RWPE1 (cell line): ENCODE measurements around the gene ANGPTL7.

Source experiments
- CTCF ChIA-PET: fragments of 350-600 bp; sonication (Branson Sonifier 250); formaldehyde crosslinking; extraction: SDS; loops from one replicate; lab custom pipeline; 2021; lab: Yijun Ruan, JAX
- POLR2A ChIA-PET: fragments of 400-600 bp; formaldehyde crosslinking; extraction: SDS; loops from one replicate; lab custom pipeline; 2020; ENCODE audit warnings: antibody characterized with exemption; ENCODE audit not compliant: low non-redundant PET; lab: Yijun Ruan, JAX
- DNase-seq: peaks from one replicate; pipeline ENCODE4 v3.0.0; 2012; ENCODE audit warnings: low spot score
- H3K27ac ChIP-seq: fragments of 450-650 bp; 2 replicates; pipeline ENCODE4 v1.5.1; 2017
- TF ChIP-seq, protein P1 (sequence below): fragments of 450-650 bp; conservative IDR thresholded peaks from 2 replicates; pipeline ENCODE4 v1.5.1; 2017; ENCODE audit warnings: low read depth, mild to moderate bottlenecking

ANGPTL7 gene

DNA sequence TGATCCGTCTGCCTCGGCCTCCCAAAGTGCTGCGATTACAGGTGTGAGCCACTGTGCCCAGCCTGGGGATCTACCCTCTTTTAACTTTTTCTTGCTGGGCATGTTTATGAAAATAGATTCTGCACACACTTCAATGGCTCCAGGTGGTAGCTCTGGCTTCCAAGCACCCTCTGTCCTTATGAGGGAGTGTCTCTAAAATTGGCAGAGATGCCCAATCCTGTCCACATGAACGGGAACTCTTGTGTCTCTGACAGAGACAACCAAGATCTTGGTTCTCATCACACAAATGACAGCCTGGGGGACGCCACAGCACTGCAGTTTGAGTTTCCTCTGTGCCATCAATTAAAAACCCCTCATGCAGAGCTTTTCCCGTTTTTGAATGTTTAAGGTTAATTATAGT, 43.4 kb upstream of the ANGPTL7 start:
- no peak for DNase-seq
- H3K27ac ChIP-seq = peak overlapping the region; percentile 34
- CTCF ChIA-PET = interaction anchor here (0.7 to 1.3 kb wide), 2 partner anchors 36 to 108 kb away, joined by 3 to 4 read pairs; no protein-coding TSS in a partner anchor
- TF ChIP-seq, protein P1, sequence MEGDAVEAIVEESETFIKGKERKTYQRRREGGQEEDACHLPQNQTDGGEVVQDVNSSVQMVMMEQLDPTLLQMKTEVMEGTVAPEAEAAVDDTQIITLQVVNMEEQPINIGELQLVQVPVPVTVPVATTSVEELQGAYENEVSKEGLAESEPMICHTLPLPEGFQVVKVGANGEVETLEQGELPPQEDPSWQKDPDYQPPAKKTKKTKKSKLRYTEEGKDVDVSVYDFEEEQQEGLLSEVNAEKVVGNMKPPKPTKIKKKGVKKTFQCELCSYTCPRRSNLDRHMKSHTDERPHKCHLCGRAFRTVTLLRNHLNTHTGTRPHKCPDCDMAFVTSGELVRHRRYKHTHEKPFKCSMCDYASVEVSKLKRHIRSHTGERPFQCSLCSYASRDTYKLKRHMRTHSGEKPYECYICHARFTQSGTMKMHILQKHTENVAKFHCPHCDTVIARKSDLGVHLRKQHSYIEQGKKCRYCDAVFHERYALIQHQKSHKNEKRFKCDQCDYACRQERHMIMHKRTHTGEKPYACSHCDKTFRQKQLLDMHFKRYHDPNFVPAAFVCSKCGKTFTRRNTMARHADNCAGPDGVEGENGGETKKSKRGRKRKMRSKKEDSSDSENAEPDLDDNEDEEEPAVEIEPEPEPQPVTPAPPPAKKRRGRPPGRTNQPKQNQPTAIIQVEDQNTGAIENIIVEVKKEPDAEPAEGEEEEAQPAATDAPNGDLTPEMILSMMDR = no peak
- POLR2A ChIA-PET = no interaction called here

DNA sequence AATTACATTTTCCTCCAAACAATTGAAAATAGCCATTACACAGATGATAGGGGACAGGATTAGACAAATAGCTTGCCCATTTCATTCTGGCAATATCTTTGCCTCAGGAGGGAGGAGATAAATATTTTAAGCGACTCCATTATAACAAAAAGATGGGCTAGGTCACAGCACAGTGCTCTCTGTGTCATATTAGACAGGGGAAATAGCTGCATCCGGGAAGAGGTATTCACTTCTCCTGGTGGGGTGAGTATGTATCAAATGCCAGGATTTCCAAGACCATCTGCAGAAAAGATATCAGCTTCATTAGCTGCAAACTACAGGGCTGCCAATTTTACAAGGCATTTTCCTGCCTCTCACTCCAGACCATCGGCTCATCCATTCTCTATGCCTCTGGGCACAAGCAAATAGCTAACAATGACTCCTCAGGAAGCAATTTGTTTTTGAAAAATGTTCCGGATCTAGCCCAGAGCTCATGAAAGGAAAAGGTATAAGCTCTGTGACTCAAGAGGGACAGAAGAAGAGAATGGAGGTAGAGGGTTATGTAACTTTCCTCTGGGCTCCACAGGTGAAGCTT, 41.9 kb upstream of the ANGPTL7 start:
- CTCF ChIA-PET = interaction anchor here (1.1 kb wide), 1 partner anchor 109 kb away, joined by 4 read pairs; no protein-coding TSS in a partner anchor
- TF ChIP-seq, protein P1 = no peak
- no peak overlapping the region for H3K27ac ChIP-seq
- POLR2A ChIA-PET = no interaction called here
- DNase-seq = peak; percentile 42

DNA sequence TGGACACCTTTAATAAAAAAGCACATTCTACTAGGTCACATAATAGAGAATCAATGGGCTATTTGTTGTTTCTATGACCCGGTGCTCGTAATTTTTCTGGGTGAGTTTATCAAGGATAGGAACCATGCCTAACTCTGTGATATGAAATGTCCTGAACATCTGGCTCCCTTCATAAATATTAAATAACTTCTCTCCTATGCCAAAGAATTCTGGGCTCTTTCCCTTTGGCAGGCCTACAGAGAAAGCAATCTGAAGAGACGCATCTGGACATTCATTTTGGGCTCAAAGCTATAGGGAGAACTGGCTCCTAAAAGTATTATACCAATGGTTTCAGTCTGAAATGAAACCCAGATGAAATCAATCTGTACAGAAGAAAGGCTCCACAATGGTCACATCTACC, 38.8 kb upstream of the ANGPTL7 start:
- DNase-seq = no peak
- ChIA-PET CTCF (interaction anchor here (0.8 kb wide), 1 partner anchor 69 kb away, joined by 4 read pairs; no protein-coding TSS in a partner anchor), POLR2A (no interaction called here)
- TF ChIP-seq, protein P1 = no peak
- H3K27ac ChIP-seq = no peak overlapping the region

DNA sequence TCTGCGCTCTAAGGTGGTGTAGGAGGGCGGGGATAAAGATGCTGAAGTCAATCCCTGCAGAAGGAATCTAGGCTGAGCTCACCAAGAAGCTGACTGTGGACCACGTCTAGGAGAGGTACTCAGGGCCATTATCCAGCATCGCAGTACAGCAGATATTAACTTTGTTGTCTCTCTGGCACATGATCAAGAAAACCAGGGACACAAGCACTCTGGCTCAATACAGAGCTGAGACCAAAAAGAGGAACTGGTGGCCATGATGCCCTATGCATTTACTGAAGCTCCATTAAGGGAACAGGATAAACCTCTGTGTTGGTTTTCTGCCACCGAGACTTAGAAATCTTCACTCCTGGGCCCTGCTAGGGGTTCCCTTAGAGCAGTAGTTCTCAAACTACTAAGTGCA, 38.0 kb upstream of the ANGPTL7 start:
- ChIA-PET POLR2A (no interaction called here), CTCF (no interaction called here)
- TF ChIP-seq, protein P1 = no peak
- no peak overlapping the region for H3K27ac ChIP-seq
- DNase-seq = no peak

DNA sequence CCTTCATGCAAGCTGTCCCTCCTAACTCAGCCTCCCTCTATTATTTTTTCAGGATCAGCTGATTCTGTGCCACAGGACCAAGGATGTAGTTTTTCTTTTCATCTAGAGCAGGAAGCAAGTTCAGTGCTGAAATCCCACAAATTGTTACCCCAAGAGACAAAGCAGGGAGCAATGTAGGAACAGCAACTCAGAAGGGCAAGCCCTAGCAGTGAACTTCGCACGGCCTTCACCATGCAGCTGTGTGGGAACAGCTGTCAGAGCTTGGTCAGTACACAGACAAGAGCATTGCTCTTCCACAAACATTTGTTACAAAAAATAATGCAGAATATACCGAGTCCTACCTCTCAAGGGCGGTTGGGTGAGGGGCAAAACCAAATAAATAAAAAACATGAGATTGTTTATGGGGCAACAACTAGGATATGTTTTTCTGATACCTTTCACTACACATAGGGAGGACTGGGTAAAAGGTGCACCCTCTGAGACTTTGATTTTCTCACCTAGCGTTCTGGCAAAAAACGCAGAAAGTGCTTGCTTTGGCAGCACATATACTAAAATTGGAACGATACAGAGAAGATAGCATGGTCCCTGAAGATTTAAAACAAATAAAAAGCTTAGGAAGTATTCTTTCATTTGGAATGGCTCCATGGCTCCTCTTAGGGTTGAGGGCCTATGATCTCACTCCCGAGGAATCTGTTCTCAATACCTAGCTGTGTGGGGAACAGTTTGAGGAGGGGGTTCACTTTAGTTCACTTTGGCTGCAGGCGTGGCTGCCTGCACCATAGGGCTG, 37.1 kb upstream of the ANGPTL7 start:
- DNase-seq = no peak
- POLR2A ChIA-PET = no interaction called here
- CTCF ChIA-PET = no interaction called here
- no peak overlapping the region for H3K27ac ChIP-seq
- TF ChIP-seq, protein P1 = no peak

DNA sequence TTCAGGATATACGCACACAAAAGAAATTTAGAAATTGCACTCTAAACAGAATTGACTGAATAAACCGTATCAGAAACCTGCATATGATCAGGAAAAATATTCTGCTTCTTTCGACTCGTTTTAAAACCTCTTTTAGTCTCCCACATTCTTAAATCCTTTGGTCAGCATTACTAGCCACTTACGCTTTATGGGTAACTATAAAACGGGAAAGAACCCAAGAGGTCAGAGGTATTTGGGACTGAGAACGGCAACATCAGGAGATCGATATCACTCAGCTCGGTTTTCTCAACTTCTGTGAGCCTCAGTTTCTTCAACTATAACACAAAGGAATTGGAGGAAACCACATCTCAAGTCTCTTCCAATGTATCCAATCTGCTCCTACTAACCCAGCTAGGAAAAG, 36.4 kb upstream of the ANGPTL7 start:
- CTCF ChIA-PET = no interaction called here
- no peak overlapping the region for H3K27ac ChIP-seq
- DNase-seq = no peak
- TF ChIP-seq, protein P1 = no peak
- POLR2A ChIA-PET = no interaction called here
